Keratinocyte (primary cell): ENCODE data around the gene HELB.

Source experiments
- CTCF ChIP-seq, 3 experiments: IDR thresholded peaks in 1 of 3; conservative IDR thresholded peaks in 1 of 3; optimal IDR thresholded peaks in 1 of 3; 2 replicates in 2 of 3; 3 replicates in 1 of 3; pipeline versions ENCODE3 to v1.5.1; 2011; ENCODE audit warnings: low read length in 3 of 3, mild to moderate bottlenecking in 3 of 3, moderate library complexity in 2 of 3, control low read depth in 1 of 3, inconsistent platforms in 1 of 3; ENCODE audit not compliant: insufficient read depth in 2 of 3; ENCODE audit errors: extremely low read depth in 1 of 3
- EZH2 ChIP-seq: IDR thresholded peaks from one replicate; pipeline ENCODE4 v1.6.1; 2012; ENCODE audit warnings: inconsistent platforms, mild to moderate bottlenecking, low read length, moderate library complexity

GRCh38 chr12:66320996-66321395 is 18.7 kb downstream of the HELB start:
- TF ChIP-seq CTCF (optimal IDR thresholded peaks at IDR 0.05 in 1 of 3, IDR thresholded peaks at IDR 0.05 in 1 of 3, conservative IDR thresholded peaks at IDR 0.05 in 1 of 3; ENCODE audit: extremely low read depth in 1 of 3, insufficient read depth in 2 of 3, low read length in 3 of 3) (no peak), EZH2 (no peak)
